Neutrophil (primary cell): ENCODE data around the gene PDE7B.
A peak's percentile ranks its signal among the peaks of the same experiment; 100 is the strongest.

Source experiments
- H3K27ac ChIP-seq: fragments of 200-600 bp; sonication (generic); 2 replicates; pipeline ENCODE4 v1.5.1; 2016; ENCODE audit warnings: mild to moderate bottlenecking, moderate library complexity
- H3K27me3 ChIP-seq: fragments of 200-600 bp; sonication (generic); 2 replicates; pipeline ENCODE4 v1.6.0; 2016; ENCODE audit warnings: mild to moderate bottlenecking
- H3K36me3 ChIP-seq: fragments of 200-600 bp; sonication (generic); 2 replicates; pipeline ENCODE4 v1.5.1; 2017
- H3K4me1 ChIP-seq, 2 experiments: fragments of 200-600 bp in 1 of 2; sonication (generic) in 1 of 2; 1 replicate in 1 of 2; 2 replicates in 1 of 2; pipeline versions ENCODE4 v1.5.1 to v1.6.1; 2013 to 2016; ENCODE audit warnings: low read depth in 1 of 2, low read length in 1 of 2, mild to moderate bottlenecking in 1 of 2, moderate library complexity in 1 of 2; ENCODE audit not compliant: control insufficient read depth in 1 of 2, insufficient read depth in 1 of 2
- H3K4me3 ChIP-seq, 2 experiments: fragments of 200-600 bp in 1 of 2; sonication (generic) in 1 of 2; 1 replicate in 1 of 2; 2 replicates in 1 of 2; pipeline ENCODE4 v1.5.1; 2013 to 2016; ENCODE audit warnings: low read depth in 1 of 2, low read length in 1 of 2, mild to moderate bottlenecking in 1 of 2, moderate library complexity in 1 of 2
- H3K9me3 ChIP-seq: fragments of 200-600 bp; sonication (generic); 2 replicates; pipeline ENCODE4 v1.5.1; 2016
- CTCF ChIP-seq: fragments of 200-600 bp; sonication (generic); IDR thresholded peaks from 2 replicates; pipeline ENCODE4 v1.5.1; 2016; ENCODE audit warnings: antibody characterized with exemption

Gene PDE7B

GRCh38 chr6:135851442-135852271 lies at the start of gene PDE7B:
PDE7B (plus strand) TSS chr6:135851701.
- no peak for TF ChIP-seq CTCF
- H3K36me3 ChIP-seq: no peaks in the 10 kb centered on the region
- H3K4me1 ChIP-seq: peaks cover 6 to 9% of the 10 kb centered on the region in 2 experiments
- H3K4me3 ChIP-seq: peak within 1 kb of the TSS; percentile 9 to 22
- no peak within 1 kb of the TSS for H3K27ac ChIP-seq
- H3K27me3 ChIP-seq: no peaks in the 10 kb centered on the region
- H3K9me3 ChIP-seq: no peaks in the 10 kb centered on the region

GRCh38 chr6:135801755-135802465 lies 49.6 kb upstream of the PDE7B start:
- Histone ChIP-seq H3K9me3 (no peaks in the 10 kb centered on the region), H3K27ac (no peak overlapping the region), H3K4me3 (no peak overlapping the region), H3K4me1 (no peaks in the 10 kb centered on the region), H3K36me3 (no peaks in the 10 kb centered on the region), H3K27me3 (no peaks in the 10 kb centered on the region)
- TF ChIP-seq CTCF: no peak

GRCh38 chr6:135810486-135810885 lies 41.0 kb upstream of the PDE7B start:
- no peaks in the 10 kb centered on the region for H3K4me1 ChIP-seq
- no peak overlapping the region for H3K27ac ChIP-seq
- no peaks in the 10 kb centered on the region for H3K9me3 ChIP-seq
- H3K27me3 ChIP-seq: no peaks in the 10 kb centered on the region
- H3K4me3 ChIP-seq: no peak overlapping the region
- no peak for TF ChIP-seq CTCF
- H3K36me3 ChIP-seq: no peaks in the 10 kb centered on the region

- Histone ChIP-seq H3K27ac (no peak overlapping the region), H3K36me3 (no peaks in the 10 kb centered on the region), H3K27me3 (no peaks in the 10 kb centered on the region), H3K9me3 (no peaks in the 10 kb centered on the region), H3K4me3 (no peak overlapping the region), H3K4me1 (no peaks in the 10 kb centered on the region)
- no peak for TF ChIP-seq CTCF
These were observed 40.3 kb upstream of the PDE7B start for GRCh38 chr6:135811170-135811569.

GRCh38 chr6:135811644-135812526 lies 39.6 kb upstream of the PDE7B start:
- no peak overlapping the region for H3K4me3 ChIP-seq
- H3K27ac ChIP-seq: no peak overlapping the region
- H3K36me3 ChIP-seq: no peaks in the 10 kb centered on the region
- H3K9me3 ChIP-seq: no peaks in the 10 kb centered on the region
- TF ChIP-seq CTCF: no peak
- no peaks in the 10 kb centered on the region for H3K4me1 ChIP-seq
- H3K27me3 ChIP-seq: no peaks in the 10 kb centered on the region
